ENCODE results near the gene XPNPEP3.

- TF ChIP-seq CTCF (IDR thresholded peaks at IDR 0.05), result no peak
- no peak for TF ChIP-seq POLR2A (IDR thresholded peaks at IDR 0.05)
- TF ChIP-seq EP300 (IDR thresholded peaks at IDR 0.05), result no peak
These were observed 100.7 kb downstream of the XPNPEP3 start for GRCh38 chr22:40957601-40958000.

All from tibial nerve (tissue), 4 donors.